HepG2 (cell line): ENCODE data around the gene VSIG2. TPM values are rescaled to one million over a fixed set of nuclear protein-coding genes. Genes with fewer than 3 reads are reported as not detected.
A peak's percentile ranks its signal among the peaks of the same experiment; 100 is the strongest.

Source experiments
- CTCF ChIP-seq: sonication (generic); formaldehyde crosslinking; IDR thresholded peaks from 2 replicates; pipeline ENCODE4 v1.5.0; 2020; ENCODE audit warnings: mild to moderate bottlenecking, missing genetic modification reagents, moderate library complexity
- ESRRA ChIP-seq: sonication (generic); formaldehyde crosslinking; IDR thresholded peaks from 2 replicates; pipeline ENCODE4 v1.5.1; 2020; ENCODE audit warnings: mild to moderate bottlenecking, low read depth, missing genetic modification reagents
- HNF1B ChIP-seq: sonication (generic); formaldehyde crosslinking; IDR thresholded peaks from 2 replicates; pipeline ENCODE4 v1.5.1; 2020; ENCODE audit warnings: mild to moderate bottlenecking, moderate library complexity, missing genetic modification reagents
- KDM5B ChIP-seq: sonication (generic); formaldehyde crosslinking; IDR thresholded peaks from 2 replicates; pipeline ENCODE4 v1.4.0; 2020; ENCODE audit warnings: missing genetic modification reagents, mild to moderate bottlenecking, borderline replicate concordance
- PCBP1 ChIP-seq: fragments of 200-400 bp; formaldehyde crosslinking; IDR thresholded peaks from 2 replicates; pipeline ENCODE4 v1.6.1; 2017; ENCODE audit warnings: mild to moderate bottlenecking, low read depth, low read length, borderline replicate concordance
- ZBTB42 ChIP-seq: sonication (generic); formaldehyde crosslinking; IDR thresholded peaks from 2 replicates; pipeline ENCODE4 v1.5.0; 2020; ENCODE audit warnings: mild to moderate bottlenecking, missing genetic modification reagents
- ZFP36 ChIP-seq: fragments of 150-350 bp; IDR thresholded peaks from 2 replicates; pipeline ENCODE4 v1.6.1; 2018; ENCODE audit warnings: borderline replicate concordance, low read length, low read depth; ENCODE audit not compliant: partially characterized antibody
- ZFP36L2 ChIP-seq: sonication (generic); formaldehyde crosslinking; IDR thresholded peaks from 2 replicates; pipeline ENCODE4 v1.4.0; 2020; ENCODE audit warnings: missing genetic modification reagents
- ZNF160 ChIP-seq: sonication (generic); formaldehyde crosslinking; IDR thresholded peaks from 2 replicates; pipeline ENCODE4 v1.8.0; 2022; ENCODE audit warnings: mild to moderate bottlenecking, inconsistent platforms, missing genetic modification reagents
- ZNF546 ChIP-seq: sonication (generic); formaldehyde crosslinking; conservative IDR thresholded peaks from 2 replicates; pipeline ENCODE4 v1.8.1; 2023; ENCODE audit warnings: mild to moderate bottlenecking, missing genetic modification reagents
- ZNF547 ChIP-seq: sonication (generic); formaldehyde crosslinking; IDR thresholded peaks from 2 replicates; pipeline ENCODE4 v1.5.1; 2020; ENCODE audit warnings: mild to moderate bottlenecking, missing genetic modification reagents
- ZNF878 ChIP-seq: sonication (generic); formaldehyde crosslinking; IDR thresholded peaks from 2 replicates; pipeline ENCODE4 v1.8.1; 2023; ENCODE audit warnings: mild to moderate bottlenecking, missing genetic modification reagents, moderate library complexity
- ZNF883 ChIP-seq: sonication (generic); formaldehyde crosslinking; IDR thresholded peaks from 2 replicates; pipeline ENCODE4 v1.5.1; 2020; ENCODE audit warnings: mild to moderate bottlenecking, missing genetic modification reagents; ENCODE audit errors: not compliant biosample characterization
- ZSCAN20 ChIP-seq: sonication (generic); formaldehyde crosslinking; IDR thresholded peaks from 2 replicates; pipeline ENCODE4 v1.4.0; 2020; ENCODE audit warnings: missing genetic modification reagents, mild to moderate bottlenecking, borderline replicate concordance
- polyA plus RNA-seq, 8 experiments: library from polyadenylated mRNA; depleted of rRNA in 3 of 8; stranded (reverse) in 7 of 8; unstranded in 1 of 8; fragments of >200 nt; fragmentation: Illumina TruSeq in 4 of 8; extraction: Trizol in 4 of 8; gene quantifications; 2 replicates each; pipeline versions ENCODE4 v1.2.1 to v1.2.3, GENCODE V29; 2011 to 2016; ENCODE audit warnings: low read depth in 4 of 8, missing spikeins in 1 of 8, mixed read lengths in 1 of 8; ENCODE audit not compliant: insufficient read depth in 1 of 8
- total RNA-seq, 5 experiments: library from RNA; depleted of rRNA; stranded (reverse); fragments of >200 nt; fragmentation: Illumina TruSeq; extraction: Trizol; gene quantifications; 2 replicates each; pipeline ENCODE4 v1.2.3, GENCODE V29; 2016; ENCODE audit warnings: low read depth in 1 of 5
- TF ChIP-seq, protein P1 (sequence below): sonication (generic); formaldehyde crosslinking; IDR thresholded peaks from 2 replicates; pipeline ENCODE4 v1.9.0; 2021; ENCODE audit warnings: missing genetic modification reagents, borderline replicate concordance
- TF ChIP-seq, protein P2 (sequence below): sonication (generic); formaldehyde crosslinking; conservative IDR thresholded peaks from 2 replicates; pipeline ENCODE4 v1.4.0; 2020; ENCODE audit warnings: missing genetic modification reagents
- TF ChIP-seq, protein P3 (sequence below): sonication (generic); formaldehyde crosslinking; IDR thresholded peaks from 2 replicates; pipeline ENCODE4 v1.4.0; 2020; ENCODE audit warnings: missing genetic modification reagents, mild to moderate bottlenecking, borderline replicate concordance
- TF ChIP-seq, protein P4 (sequence below): sonication (generic); formaldehyde crosslinking; IDR thresholded peaks from 2 replicates; pipeline ENCODE4 v1.4.0; 2020; ENCODE audit warnings: missing genetic modification reagents

The VSIG2 gene
- total and polyA plus RNA-seq, 2 of the 13 experiments (the other 11 are each of a cell fraction or from before 2014, with no cell fraction given) = 0.80 to 2.7 TPM

GRCh38 chr11:124746621-124747243 lies 5.3 kb downstream of the VSIG2 start (continued):
- TF ChIP-seq PCBP1 (0 out of 2 replicates have a peak, but pooled peaks have one; percentile 49), ZFP36L2 (no peak), KDM5B (CRISPR knock-in tag) (peak; percentile 56; the same call in 1 of the 2 replicates), ZNF160 (CRISPR knock-in tag) (0 out of 2 replicates have a peak, but pooled peaks have one; percentile 28), ZFP36 (no peak), ESRRA (CRISPR knock-in tag) (no peak; the same call in 1 of the 2 replicates), ZNF547 (CRISPR knock-in tag) (peak; percentile 47; the same call in 1 of the 2 replicates), ZNF883 (peak; percentile 18), ZNF546 (CRISPR knock-in tag) (no peak), ZSCAN20 (0 out of 2 replicates have a peak, but pooled peaks have one; percentile 32), ZBTB42 (CRISPR knock-in tag) (no peak), HNF1B (peak; percentile 66; the same call in 1 of the 2 replicates), CTCF (CRISPR knock-in tag) (peak; percentile 81), ZNF878 (CRISPR knock-in tag) (0 out of 2 replicates have a peak, but pooled peaks have one; percentile 55)
- TF ChIP-seq, protein P1, sequence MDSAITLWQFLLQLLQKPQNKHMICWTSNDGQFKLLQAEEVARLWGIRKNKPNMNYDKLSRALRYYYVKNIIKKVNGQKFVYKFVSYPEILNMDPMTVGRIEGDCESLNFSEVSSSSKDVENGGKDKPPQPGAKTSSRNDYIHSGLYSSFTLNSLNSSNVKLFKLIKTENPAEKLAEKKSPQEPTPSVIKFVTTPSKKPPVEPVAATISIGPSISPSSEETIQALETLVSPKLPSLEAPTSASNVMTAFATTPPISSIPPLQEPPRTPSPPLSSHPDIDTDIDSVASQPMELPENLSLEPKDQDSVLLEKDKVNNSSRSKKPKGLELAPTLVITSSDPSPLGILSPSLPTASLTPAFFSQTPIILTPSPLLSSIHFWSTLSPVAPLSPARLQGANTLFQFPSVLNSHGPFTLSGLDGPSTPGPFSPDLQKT (CRISPR knock-in tag) = no peak
- TF ChIP-seq, protein P2, sequence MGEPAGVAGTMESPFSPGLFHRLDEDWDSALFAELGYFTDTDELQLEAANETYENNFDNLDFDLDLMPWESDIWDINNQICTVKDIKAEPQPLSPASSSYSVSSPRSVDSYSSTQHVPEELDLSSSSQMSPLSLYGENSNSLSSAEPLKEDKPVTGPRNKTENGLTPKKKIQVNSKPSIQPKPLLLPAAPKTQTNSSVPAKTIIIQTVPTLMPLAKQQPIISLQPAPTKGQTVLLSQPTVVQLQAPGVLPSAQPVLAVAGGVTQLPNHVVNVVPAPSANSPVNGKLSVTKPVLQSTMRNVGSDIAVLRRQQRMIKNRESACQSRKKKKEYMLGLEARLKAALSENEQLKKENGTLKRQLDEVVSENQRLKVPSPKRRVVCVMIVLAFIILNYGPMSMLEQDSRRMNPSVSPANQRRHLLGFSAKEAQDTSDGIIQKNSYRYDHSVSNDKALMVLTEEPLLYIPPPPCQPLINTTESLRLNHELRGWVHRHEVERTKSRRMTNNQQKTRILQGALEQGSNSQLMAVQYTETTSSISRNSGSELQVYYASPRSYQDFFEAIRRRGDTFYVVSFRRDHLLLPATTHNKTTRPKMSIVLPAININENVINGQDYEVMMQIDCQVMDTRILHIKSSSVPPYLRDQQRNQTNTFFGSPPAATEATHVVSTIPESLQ (CRISPR knock-in tag) = no peak
- TF ChIP-seq, protein P3, sequence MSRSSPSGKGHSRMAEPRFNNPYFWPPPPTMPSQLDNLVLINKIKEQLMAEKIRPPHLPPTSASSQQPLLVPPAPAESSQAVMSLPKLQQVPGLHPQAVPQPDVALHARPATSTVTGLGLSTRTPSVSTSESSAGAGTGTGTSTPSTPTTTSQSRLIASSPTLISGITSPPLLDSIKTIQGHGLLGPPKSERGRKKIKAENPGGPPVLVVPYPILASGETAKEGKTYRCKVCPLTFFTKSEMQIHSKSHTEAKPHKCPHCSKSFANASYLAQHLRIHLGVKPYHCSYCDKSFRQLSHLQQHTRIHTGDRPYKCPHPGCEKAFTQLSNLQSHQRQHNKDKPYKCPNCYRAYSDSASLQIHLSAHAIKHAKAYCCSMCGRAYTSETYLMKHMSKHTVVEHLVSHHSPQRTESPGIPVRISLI (CRISPR knock-in tag) = peak; percentile 77; the same call in 1 of the 2 replicates
- TF ChIP-seq, protein P4, sequence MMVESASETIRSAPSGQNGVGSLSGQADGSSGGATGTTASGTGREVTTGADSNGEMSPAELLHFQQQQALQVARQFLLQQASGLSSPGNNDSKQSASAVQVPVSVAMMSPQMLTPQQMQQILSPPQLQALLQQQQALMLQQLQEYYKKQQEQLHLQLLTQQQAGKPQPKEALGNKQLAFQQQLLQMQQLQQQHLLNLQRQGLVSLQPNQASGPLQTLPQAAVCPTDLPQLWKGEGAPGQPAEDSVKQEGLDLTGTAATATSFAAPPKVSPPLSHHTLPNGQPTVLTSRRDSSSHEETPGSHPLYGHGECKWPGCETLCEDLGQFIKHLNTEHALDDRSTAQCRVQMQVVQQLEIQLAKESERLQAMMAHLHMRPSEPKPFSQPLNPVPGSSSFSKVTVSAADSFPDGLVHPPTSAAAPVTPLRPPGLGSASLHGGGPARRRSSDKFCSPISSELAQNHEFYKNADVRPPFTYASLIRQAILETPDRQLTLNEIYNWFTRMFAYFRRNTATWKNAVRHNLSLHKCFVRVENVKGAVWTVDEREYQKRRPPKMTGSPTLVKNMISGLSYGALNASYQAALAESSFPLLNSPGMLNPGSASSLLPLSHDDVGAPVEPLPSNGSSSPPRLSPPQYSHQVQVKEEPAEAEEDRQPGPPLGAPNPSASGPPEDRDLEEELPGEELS (CRISPR knock-in tag) = peak; percentile 54; the same call in 1 of the 2 replicates
